Measurements from ENCODE around the gene SCO2. TPM values are rescaled to one million over a fixed set of nuclear protein-coding genes. Genes with fewer than 3 reads are reported as not detected.

The SCO2 gene
- total and polyA plus RNA-seq, 9 of the 15 experiments (the other 6 are each of a cell fraction or from before 2014, with no cell fraction given) = 0.34 to 4.0 (median 1.1) TPM; not detected in 3

DNA sequence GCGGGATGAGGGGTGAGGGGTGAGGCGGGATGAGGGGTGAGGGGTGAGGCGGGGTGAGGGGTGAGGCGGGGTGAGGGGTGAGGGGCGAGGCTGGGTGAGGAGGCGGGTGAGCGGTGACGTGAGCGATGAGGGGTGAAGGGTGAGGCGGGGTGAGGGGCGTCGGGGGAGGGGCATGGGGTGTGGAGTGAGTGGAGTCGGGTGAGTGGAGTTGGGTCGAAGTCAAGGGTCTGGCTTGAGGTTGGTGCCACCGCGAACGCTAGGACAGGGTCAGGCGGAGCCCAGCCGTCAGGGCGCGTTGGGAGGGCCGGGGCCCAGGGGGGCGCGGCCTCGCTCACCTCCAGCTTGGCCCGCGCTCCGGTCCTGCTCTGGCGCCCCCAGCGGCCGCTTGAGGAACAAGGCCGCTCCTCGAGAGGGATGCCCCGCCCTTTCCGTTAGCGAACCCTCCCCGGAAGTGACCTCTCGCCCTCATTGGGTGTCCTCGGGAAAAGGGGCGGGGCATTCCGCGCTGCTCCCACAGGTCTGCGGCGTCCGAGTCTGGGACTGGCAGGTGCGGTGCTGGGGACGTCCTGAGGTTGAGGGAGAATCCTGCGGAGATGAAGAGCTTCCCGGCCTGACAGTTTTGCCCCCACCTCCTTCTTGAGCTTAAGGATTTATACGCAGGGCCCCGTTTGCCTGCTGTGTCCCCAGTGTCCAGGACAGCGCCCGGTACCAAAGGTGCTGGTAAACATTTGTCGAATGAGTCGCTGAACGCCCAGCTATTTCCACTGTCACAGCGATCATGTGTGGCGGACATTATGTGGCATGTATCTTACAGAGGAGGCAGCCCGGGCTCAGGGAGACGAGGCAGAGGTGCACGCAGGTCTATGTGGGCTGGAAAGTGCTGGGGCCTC, 37.4 kb upstream of the SCO2 start, which contains the start of gene SYCE3 (continued):
- no peak for TF ChIP-seq BRCA1 (IDR thresholded peaks at IDR 0.05)
- no peak for TF ChIP-seq BRCA1 (CRISPR knock-in tag; IDR thresholded peaks at IDR 0.05)
- no peak for TF ChIP-seq NR4A1 (CRISPR knock-in tag; IDR thresholded peaks at IDR 0.05)
- TF ChIP-seq NR4A1 (tag; IDR thresholded peaks at IDR 0.05) = no peak
- TF ChIP-seq SMC3 (conservative IDR thresholded peaks at IDR 0.05; ENCODE audit: insufficient read depth, low read depth, low read length) = 0 out of 2 replicates have a peak, but pooled peaks have one; percentile 23
- no peak for TF ChIP-seq HDAC3 (IDR thresholded peaks at IDR 0.05; ENCODE audit: borderline replicate concordance, partially characterized antibody)
- TF ChIP-seq, protein P1, sequence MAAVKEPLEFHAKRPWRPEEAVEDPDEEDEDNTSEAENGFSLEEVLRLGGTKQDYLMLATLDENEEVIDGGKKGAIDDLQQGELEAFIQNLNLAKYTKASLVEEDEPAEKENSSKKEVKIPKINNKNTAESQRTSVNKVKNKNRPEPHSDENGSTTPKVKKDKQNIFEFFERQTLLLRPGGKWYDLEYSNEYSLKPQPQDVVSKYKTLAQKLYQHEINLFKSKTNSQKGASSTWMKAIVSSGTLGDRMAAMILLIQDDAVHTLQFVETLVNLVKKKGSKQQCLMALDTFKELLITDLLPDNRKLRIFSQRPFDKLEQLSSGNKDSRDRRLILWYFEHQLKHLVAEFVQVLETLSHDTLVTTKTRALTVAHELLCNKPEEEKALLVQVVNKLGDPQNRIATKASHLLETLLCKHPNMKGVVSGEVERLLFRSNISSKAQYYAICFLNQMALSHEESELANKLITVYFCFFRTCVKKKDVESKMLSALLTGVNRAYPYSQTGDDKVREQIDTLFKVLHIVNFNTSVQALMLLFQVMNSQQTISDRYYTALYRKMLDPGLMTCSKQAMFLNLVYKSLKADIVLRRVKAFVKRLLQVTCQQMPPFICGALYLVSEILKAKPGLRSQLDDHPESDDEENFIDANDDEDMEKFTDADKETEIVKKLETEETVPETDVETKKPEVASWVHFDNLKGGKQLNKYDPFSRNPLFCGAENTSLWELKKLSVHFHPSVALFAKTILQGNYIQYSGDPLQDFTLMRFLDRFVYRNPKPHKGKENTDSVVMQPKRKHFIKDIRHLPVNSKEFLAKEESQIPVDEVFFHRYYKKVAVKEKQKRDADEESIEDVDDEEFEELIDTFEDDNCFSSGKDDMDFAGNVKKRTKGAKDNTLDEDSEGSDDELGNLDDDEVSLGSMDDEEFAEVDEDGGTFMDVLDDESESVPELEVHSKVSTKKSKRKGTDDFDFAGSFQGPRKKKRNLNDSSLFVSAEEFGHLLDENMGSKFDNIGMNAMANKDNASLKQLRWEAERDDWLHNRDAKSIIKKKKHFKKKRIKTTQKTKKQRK (IDR thresholded peaks at IDR 0.05; ENCODE audit: borderline replicate concordance, low read depth, low read length) = no peak
- TF ChIP-seq, protein P2, sequence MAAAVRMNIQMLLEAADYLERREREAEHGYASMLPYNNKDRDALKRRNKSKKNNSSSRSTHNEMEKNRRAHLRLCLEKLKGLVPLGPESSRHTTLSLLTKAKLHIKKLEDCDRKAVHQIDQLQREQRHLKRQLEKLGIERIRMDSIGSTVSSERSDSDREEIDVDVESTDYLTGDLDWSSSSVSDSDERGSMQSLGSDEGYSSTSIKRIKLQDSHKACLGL (CRISPR knock-in tag; IDR thresholded peaks at IDR 0.05; ENCODE audit: borderline replicate concordance, poor library complexity, severe bottlenecking) = no peak
- TF ChIP-seq, protein P3, sequence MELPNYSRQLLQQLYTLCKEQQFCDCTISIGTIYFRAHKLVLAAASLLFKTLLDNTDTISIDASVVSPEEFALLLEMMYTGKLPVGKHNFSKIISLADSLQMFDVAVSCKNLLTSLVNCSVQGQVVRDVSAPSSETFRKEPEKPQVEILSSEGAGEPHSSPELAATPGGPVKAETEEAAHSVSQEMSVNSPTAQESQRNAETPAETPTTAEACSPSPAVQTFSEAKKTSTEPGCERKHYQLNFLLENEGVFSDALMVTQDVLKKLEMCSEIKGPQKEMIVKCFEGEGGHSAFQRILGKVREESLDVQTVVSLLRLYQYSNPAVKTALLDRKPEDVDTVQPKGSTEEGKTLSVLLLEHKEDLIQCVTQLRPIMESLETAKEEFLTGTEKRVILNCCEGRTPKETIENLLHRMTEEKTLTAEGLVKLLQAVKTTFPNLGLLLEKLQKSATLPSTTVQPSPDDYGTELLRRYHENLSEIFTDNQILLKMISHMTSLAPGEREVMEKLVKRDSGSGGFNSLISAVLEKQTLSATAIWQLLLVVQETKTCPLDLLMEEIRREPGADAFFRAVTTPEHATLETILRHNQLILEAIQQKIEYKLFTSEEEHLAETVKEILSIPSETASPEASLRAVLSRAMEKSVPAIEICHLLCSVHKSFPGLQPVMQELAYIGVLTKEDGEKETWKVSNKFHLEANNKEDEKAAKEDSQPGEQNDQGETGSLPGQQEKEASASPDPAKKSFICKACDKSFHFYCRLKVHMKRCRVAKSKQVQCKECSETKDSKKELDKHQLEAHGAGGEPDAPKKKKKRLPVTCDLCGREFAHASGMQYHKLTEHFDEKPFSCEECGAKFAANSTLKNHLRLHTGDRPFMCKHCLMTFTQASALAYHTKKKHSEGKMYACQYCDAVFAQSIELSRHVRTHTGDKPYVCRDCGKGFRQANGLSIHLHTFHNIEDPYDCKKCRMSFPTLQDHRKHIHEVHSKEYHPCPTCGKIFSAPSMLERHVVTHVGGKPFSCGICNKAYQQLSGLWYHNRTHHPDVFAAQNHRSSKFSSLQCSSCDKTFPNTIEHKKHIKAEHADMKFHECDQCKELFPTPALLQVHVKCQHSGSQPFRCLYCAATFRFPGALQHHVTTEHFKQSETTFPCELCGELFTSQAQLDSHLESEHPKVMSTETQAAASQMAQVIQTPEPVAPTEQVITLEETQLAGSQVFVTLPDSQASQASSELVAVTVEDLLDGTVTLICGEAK (IDR thresholded peaks at IDR 0.05) = peak; percentile 73
- TF ChIP-seq, protein P3 (CRISPR knock-in tag; IDR thresholded peaks at IDR 0.05) = no peak
- no peak; the same call in 1 of the 2 replicates for TF ChIP-seq HNRNPL (IDR thresholded peaks at IDR 0.05; ENCODE audit: low read depth, low read length)
- no peak for TF ChIP-seq MTA2 (IDR thresholded peaks at IDR 0.05; ENCODE audit: low read depth)
- TF ChIP-seq NR2C2 (CRISPR knock-in tag; IDR thresholded peaks at IDR 0.05) = no peak
- TF ChIP-seq NR2C2 (tag; IDR thresholded peaks at IDR 0.05) = peak; percentile 92
